Type B pancreatic cell (in vitro differentiated cells): ENCODE data around the gene ATPAF2. TPM values are rescaled to one million over a fixed set of nuclear protein-coding genes. Genes with fewer than 3 reads are reported as not detected.

Experiments used
- DNase-seq: peaks from one replicate; pipeline ENCODE4 v3.0.0; 2021; ENCODE audit warnings: mixed read lengths; ENCODE audit not compliant: unreplicated experiment; ENCODE audit errors: extremely low spot score
- H3K27ac Mint-ChIP-seq: 2 replicates; pipeline ENCODE4 v1.8.0; 2021; ENCODE audit warnings: mild to moderate bottlenecking, mixed read lengths
- H3K27me3 Mint-ChIP-seq: 2 replicates; pipeline ENCODE4 v1.8.0; 2021; ENCODE audit warnings: mixed read lengths
- H3K36me3 Mint-ChIP-seq: 2 replicates; pipeline ENCODE4 v1.8.0; 2021; ENCODE audit warnings: mixed read lengths
- H3K4me1 Mint-ChIP-seq: one replicate; pipeline ENCODE4 v1.8.0; 2021; ENCODE audit warnings: mixed read lengths; ENCODE audit not compliant: unreplicated experiment
- H3K4me3 Mint-ChIP-seq: 2 replicates; pipeline ENCODE4 v1.8.0; 2021; ENCODE audit warnings: mild to moderate bottlenecking, mixed read lengths
- H3K9me3 Mint-ChIP-seq: 2 replicates; pipeline ENCODE4 v1.8.0; 2021; ENCODE audit warnings: mixed read lengths
- total RNA-seq: library from RNA; stranded (reverse); gene quantifications from 2 replicates; pipeline ENCODE4 v1.2.1, GENCODE V29; 2021; ENCODE audit warnings: low replicate concordance
- TF ChIP-seq, protein P1 (sequence below): fragments of 200-600 bp; sonication (generic); conservative IDR thresholded peaks from 2 replicates; pipeline ENCODE4 v1.5.0; 2021; ENCODE audit warnings: antibody characterized with exemption, mild to moderate bottlenecking

ATPAF2 gene
- total RNA-seq, 1 donor from 2014 or later = 28.9 TPM

GRCh38 chr17:17994271-17995069 is 44.5 kb downstream of the ATPAF2 start:
- H3K4me1 Mint-ChIP-seq = peaks cover 3% of the 10 kb centered on the region
- TF ChIP-seq, protein P1, sequence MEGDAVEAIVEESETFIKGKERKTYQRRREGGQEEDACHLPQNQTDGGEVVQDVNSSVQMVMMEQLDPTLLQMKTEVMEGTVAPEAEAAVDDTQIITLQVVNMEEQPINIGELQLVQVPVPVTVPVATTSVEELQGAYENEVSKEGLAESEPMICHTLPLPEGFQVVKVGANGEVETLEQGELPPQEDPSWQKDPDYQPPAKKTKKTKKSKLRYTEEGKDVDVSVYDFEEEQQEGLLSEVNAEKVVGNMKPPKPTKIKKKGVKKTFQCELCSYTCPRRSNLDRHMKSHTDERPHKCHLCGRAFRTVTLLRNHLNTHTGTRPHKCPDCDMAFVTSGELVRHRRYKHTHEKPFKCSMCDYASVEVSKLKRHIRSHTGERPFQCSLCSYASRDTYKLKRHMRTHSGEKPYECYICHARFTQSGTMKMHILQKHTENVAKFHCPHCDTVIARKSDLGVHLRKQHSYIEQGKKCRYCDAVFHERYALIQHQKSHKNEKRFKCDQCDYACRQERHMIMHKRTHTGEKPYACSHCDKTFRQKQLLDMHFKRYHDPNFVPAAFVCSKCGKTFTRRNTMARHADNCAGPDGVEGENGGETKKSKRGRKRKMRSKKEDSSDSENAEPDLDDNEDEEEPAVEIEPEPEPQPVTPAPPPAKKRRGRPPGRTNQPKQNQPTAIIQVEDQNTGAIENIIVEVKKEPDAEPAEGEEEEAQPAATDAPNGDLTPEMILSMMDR = peak; percentile 64
- H3K27ac Mint-ChIP-seq = no peak overlapping the region
- DNase-seq = no peak
- H3K4me3 Mint-ChIP-seq = no peak overlapping the region
- no peaks in the 10 kb centered on the region for H3K9me3 Mint-ChIP-seq
- no peaks in the 10 kb centered on the region for H3K36me3 Mint-ChIP-seq
- no peaks in the 10 kb centered on the region for H3K27me3 Mint-ChIP-seq

- no peak for DNase-seq
- H3K27ac Mint-ChIP-seq = no peak overlapping the region
- TF ChIP-seq, protein P1 = no peak
- H3K4me3 Mint-ChIP-seq = no peak overlapping the region
- no peaks in the 10 kb centered on the region for H3K36me3 Mint-ChIP-seq
- no peaks in the 10 kb centered on the region for H3K9me3 Mint-ChIP-seq
- no peaks in the 10 kb centered on the region for H3K27me3 Mint-ChIP-seq
- H3K4me1 Mint-ChIP-seq = no peaks in the 10 kb centered on the region
Observed at GRCh38 chr17:17993852-17994251, 45.1 kb downstream of the ATPAF2 start.

DNA sequence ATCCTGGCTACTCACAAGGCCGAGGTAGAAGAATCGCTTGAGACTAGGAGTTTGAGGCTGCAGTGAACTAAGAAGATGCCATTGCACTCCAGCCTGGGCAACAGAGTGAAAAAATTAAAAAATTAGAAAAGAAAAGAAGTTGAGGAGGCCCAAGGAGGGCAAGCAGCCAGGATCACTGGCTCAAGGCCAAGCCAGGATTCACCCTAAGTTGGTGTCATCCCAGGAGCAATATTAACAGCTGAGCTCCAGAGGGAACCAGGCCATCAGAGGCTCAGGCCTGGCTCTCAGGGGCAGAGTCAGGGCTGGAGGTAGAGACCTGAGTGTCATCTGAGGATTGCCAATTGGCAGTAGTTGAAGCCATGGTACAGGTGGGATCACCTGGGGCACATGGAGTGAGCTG is 45.6 kb downstream of the ATPAF2 start:
- no peak for DNase-seq
- no peaks in the 10 kb centered on the region for H3K27me3 Mint-ChIP-seq
- H3K4me1 Mint-ChIP-seq = no peaks in the 10 kb centered on the region
- H3K9me3 Mint-ChIP-seq = no peaks in the 10 kb centered on the region
- H3K4me3 Mint-ChIP-seq = no peak overlapping the region
- no peak overlapping the region for H3K27ac Mint-ChIP-seq
- H3K36me3 Mint-ChIP-seq = no peaks in the 10 kb centered on the region
- TF ChIP-seq, protein P1 = no peak

DNA sequence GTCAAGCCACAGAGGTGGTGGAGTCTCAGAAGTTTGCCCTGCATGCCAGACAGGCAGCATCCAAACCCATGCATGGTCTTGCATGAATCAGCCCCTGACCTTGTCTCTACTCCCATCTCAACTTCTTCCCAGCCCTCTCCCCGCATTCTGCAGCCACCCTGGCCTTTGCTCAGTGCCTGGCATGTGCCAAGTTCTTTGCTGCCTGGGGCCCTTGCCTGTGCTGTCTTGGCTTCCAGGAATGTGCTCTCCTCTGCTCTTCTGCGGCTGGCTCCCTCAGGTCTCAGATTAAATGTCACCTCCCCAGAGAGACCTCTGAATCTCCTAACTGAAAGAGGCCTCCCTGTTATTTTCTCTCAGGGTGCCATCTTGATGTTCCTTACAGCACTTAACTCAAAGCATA is 48.7 kb downstream of the ATPAF2 start:
- H3K27me3 Mint-ChIP-seq = no peaks in the 10 kb centered on the region
- no peaks in the 10 kb centered on the region for H3K4me1 Mint-ChIP-seq
- H3K9me3 Mint-ChIP-seq = no peaks in the 10 kb centered on the region
- TF ChIP-seq, protein P1 = no peak
- H3K36me3 Mint-ChIP-seq = no peaks in the 10 kb centered on the region
- no peak for DNase-seq
- H3K27ac Mint-ChIP-seq = no peak overlapping the region
- H3K4me3 Mint-ChIP-seq = no peak overlapping the region

DNA sequence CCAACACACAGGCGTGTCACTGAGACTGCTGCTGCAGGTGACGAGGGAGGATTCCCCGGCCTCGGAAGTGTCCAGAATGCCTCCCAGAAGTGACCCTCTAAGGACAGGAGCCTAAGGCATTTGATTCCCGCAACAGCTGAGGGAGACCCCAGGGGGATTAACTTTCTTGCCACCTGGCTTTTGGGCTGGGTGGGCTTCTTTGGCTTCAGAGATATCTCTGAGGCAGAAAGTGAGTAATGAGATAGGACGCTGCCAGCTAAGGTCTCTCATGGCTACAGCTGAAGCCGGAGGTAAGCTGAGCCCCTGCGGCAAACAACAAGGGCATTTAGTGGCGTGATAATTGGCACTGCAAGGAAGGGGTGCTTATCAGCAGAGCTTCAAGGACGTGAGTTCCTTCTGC is 49.4 kb downstream of the ATPAF2 start:
- no peaks in the 10 kb centered on the region for H3K36me3 Mint-ChIP-seq
- no peak overlapping the region for H3K27ac Mint-ChIP-seq
- no peak overlapping the region for H3K4me3 Mint-ChIP-seq
- no peak for DNase-seq
- H3K4me1 Mint-ChIP-seq = no peaks in the 10 kb centered on the region
- TF ChIP-seq, protein P1 = no peak
- H3K27me3 Mint-ChIP-seq = no peaks in the 10 kb centered on the region
- no peaks in the 10 kb centered on the region for H3K9me3 Mint-ChIP-seq
